K562 (cell line): ENCODE results near the gene DACT3. TPM values are rescaled to one million over a fixed set of nuclear protein-coding genes. Genes with fewer than 3 reads are reported as not detected.

Experiments
- CHD1 ChIP-seq: fragments of 200-600 bp; sonication (generic); IDR thresholded peaks from one replicate; pipeline ENCODE4 v1.6.1; 2012; ENCODE audit warnings: mild to moderate bottlenecking, moderate library complexity, low read length, inconsistent platforms
- CUX1 ChIP-seq: fragments of 200-800 bp; sonication (Bioruptor generic); IDR thresholded peaks from 2 replicates; pipeline ENCODE4 v1.6.1; 2016; ENCODE audit warnings: missing genetic modification characterization, missing compliant biosample characterization
- FOXA1 ChIP-seq: fragments of 450-650 bp; IDR thresholded peaks from 2 replicates; pipeline ENCODE4 v1.6.1; 2016; ENCODE audit warnings: mild to moderate bottlenecking, borderline replicate concordance
- KDM4B ChIP-seq, 2 experiments: fragments of 450-650 bp in 1 of 2; sonication (generic) in 1 of 2; IDR thresholded peaks; 2 replicates each; pipeline ENCODE4 v1.6.1; 2016 to 2017; ENCODE audit warnings: borderline replicate concordance in 2 of 2, antibody characterized with exemption in 1 of 2, low read depth in 1 of 2, mild to moderate bottlenecking in 1 of 2
- MTA3 ChIP-seq: fragments of 450-650 bp; formaldehyde crosslinking; IDR thresholded peaks from 2 replicates; pipeline ENCODE4 v1.6.1; 2017; ENCODE audit warnings: mild to moderate bottlenecking, borderline replicate concordance
- MTF1 ChIP-seq: fragments of 250-450 bp; sonication (Bioruptor Pico); IDR thresholded peaks from 2 replicates; pipeline ENCODE4 v1.9.0; 2021; ENCODE audit warnings: moderate library complexity, mild to moderate bottlenecking, inconsistent platforms, borderline replicate concordance
- NCOA4 ChIP-seq: fragments of 450-650 bp; IDR thresholded peaks from 2 replicates; pipeline ENCODE4 v1.6.1; 2018; ENCODE audit warnings: mild to moderate bottlenecking; ENCODE audit not compliant: partially characterized antibody
- RAD21 ChIP-seq, 2 experiments: fragments of 250-450 bp in 1 of 2; fragments of 450-650 bp in 1 of 2; sonication (Bioruptor Pico) in 1 of 2; formaldehyde crosslinking in 1 of 2; IDR thresholded peaks in 1 of 2; conservative IDR thresholded peaks in 1 of 2; 2 replicates each; pipeline versions ENCODE4 v1.4.0 to v1.8.0; 2020 to 2022; ENCODE audit warnings: mild to moderate bottlenecking in 2 of 2, moderate library complexity in 1 of 2
- SLC30A9 ChIP-seq: fragments of 250-450 bp; sonication (Bioruptor Pico); IDR thresholded peaks from 2 replicates; pipeline ENCODE4 v1.8.0; 2022; ENCODE audit warnings: mild to moderate bottlenecking, moderate library complexity
- TOE1 ChIP-seq, 2 experiments: fragments of 450-650 bp in 1 of 2; sonication (generic) in 1 of 2; formaldehyde crosslinking in 1 of 2; IDR thresholded peaks; 2 replicates each; pipeline versions ENCODE4 v1.7.1 to v1.8.0; 2016 to 2022; ENCODE audit warnings: borderline replicate concordance in 2 of 2, mild to moderate bottlenecking in 2 of 2, antibody characterized with exemption in 1 of 2, inconsistent platforms in 1 of 2, low read depth in 1 of 2, missing genetic modification reagents in 1 of 2, moderate library complexity in 1 of 2
- ZFX ChIP-seq: sonication (generic); formaldehyde crosslinking; IDR thresholded peaks from 2 replicates; pipeline ENCODE4 v1.8.0; 2022; ENCODE audit warnings: mild to moderate bottlenecking, missing genetic modification reagents, moderate library complexity
- polyA plus RNA-seq, 8 experiments: library from polyadenylated mRNA; depleted of rRNA in 4 of 8; stranded (reverse) in 5 of 8; unstranded in 3 of 8; fragments of >200 nt; fragmentation: Nextera tagmentation in 2 of 8; fragmentation: Illumina TruSeq in 1 of 8; extraction: Ambion mirVana in 2 of 8; extraction: Trizol in 1 of 8; gene quantifications; 2 replicates each; pipeline versions ENCODE4 v1.2.1 to v1.2.3, GENCODE V29; 2011 to 2014; ENCODE audit warnings: inconsistent platforms in 1 of 8, missing spikeins in 1 of 8
- total RNA-seq, 7 experiments: library from RNA; depleted of rRNA in 6 of 7; stranded (reverse); fragments of >200 nt in 6 of 7; fragmentation: Illumina TruSeq in 2 of 7; extraction: Trizol in 2 of 7; gene quantifications; 2 replicates each; pipeline versions ENCODE4 v1.2.1 to v1.2.3, GENCODE V29; 2011 to 2021; ENCODE audit warnings: low replicate concordance in 1 of 7
- TF ChIP-seq, protein P1 (sequence below): fragments of 450-650 bp; IDR thresholded peaks from 2 replicates; pipeline ENCODE4 v1.6.1; 2014; ENCODE audit warnings: low read depth, mild to moderate bottlenecking, moderate library complexity, borderline replicate concordance
- TF ChIP-seq, protein P2 (sequence below): sonication (generic); formaldehyde crosslinking; IDR thresholded peaks from 2 replicates; pipeline ENCODE4 v1.8.0; 2022; ENCODE audit warnings: mild to moderate bottlenecking, missing genetic modification reagents

DACT3 gene
- total and polyA plus RNA-seq, 9 of the 15 experiments (the other 6 are each of a cell fraction or from before 2014, with no cell fraction given), result 0.67 to 6.5 (median 3.5) TPM

DNA sequence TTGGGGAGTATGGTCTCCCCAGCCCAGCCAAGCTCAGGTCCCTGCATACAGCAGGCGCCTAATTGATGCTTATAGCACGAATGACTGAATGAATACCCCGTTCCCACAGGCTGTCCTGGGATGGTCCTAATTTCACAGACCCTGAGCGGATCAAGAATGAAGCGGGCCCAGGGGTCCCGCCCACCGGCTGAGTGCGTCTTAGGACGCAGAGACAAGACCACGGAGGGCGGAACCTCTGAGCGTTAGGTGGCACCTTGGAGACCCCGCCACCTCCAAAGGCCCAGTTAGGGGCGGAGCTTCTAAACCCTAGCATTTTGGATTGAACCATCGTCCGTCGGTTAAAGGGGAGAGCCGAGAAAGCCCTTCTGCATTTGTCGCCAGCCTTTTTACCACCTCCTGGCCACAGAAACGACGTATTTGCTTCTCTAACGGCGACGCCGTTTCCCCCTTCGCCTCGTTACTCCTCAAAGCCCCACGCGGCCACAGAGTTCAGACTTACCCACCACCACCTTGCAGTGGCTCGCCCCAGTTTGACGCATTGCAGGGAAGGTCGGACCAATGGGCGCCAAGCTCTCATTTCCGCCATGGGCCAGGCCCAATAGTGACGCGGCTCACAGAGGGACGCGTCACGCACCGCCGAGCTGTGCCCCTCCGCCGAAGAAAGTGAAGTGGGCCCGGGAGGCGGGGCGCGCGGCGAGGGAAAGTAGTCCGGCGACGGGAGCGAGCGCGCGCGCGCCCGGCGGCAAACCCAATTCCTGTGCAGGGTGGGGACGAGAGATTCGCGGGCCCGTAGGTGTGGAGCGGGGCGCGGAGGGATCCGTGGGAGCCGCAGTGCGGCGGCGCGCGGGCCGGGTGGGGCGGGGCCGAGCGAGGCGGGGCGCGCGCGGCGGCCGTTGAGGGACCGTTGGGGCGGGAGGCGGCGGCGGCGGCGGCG lies 60.3 kb downstream of the DACT3 start (continued):
- TF ChIP-seq FOXA1, result no peak
- peak in 1 of 2 experiments; percentile 43; a peak in 1 of 4 replicates for TF ChIP-seq KDM4B (IDR thresholded peaks at IDR 0.05; ENCODE audit: borderline replicate concordance in 2 of 2, low read depth in 1 of 2)
- TF ChIP-seq NCOA4, result no peak
- peak; percentile 76; the same call in 1 of the 2 replicates for TF ChIP-seq CUX1 (CRISPR knock-in tag)
- TF ChIP-seq SLC30A9 (CRISPR knock-in tag), result no peak
- no peak for TF ChIP-seq CHD1
- TF ChIP-seq RAD21 (CRISPR knock-in tag; conservative IDR thresholded peaks at IDR 0.05 in 1 of 2, IDR thresholded peaks at IDR 0.05 in 1 of 2), result no peak
- TF ChIP-seq, protein P1, sequence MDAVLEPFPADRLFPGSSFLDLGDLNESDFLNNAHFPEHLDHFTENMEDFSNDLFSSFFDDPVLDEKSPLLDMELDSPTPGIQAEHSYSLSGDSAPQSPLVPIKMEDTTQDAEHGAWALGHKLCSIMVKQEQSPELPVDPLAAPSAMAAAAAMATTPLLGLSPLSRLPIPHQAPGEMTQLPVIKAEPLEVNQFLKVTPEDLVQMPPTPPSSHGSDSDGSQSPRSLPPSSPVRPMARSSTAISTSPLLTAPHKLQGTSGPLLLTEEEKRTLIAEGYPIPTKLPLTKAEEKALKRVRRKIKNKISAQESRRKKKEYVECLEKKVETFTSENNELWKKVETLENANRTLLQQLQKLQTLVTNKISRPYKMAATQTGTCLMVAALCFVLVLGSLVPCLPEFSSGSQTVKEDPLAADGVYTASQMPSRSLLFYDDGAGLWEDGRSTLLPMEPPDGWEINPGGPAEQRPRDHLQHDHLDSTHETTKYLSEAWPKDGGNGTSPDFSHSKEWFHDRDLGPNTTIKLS, result no peak; the same call in none of the 2 replicates
- TF ChIP-seq, protein P2, sequence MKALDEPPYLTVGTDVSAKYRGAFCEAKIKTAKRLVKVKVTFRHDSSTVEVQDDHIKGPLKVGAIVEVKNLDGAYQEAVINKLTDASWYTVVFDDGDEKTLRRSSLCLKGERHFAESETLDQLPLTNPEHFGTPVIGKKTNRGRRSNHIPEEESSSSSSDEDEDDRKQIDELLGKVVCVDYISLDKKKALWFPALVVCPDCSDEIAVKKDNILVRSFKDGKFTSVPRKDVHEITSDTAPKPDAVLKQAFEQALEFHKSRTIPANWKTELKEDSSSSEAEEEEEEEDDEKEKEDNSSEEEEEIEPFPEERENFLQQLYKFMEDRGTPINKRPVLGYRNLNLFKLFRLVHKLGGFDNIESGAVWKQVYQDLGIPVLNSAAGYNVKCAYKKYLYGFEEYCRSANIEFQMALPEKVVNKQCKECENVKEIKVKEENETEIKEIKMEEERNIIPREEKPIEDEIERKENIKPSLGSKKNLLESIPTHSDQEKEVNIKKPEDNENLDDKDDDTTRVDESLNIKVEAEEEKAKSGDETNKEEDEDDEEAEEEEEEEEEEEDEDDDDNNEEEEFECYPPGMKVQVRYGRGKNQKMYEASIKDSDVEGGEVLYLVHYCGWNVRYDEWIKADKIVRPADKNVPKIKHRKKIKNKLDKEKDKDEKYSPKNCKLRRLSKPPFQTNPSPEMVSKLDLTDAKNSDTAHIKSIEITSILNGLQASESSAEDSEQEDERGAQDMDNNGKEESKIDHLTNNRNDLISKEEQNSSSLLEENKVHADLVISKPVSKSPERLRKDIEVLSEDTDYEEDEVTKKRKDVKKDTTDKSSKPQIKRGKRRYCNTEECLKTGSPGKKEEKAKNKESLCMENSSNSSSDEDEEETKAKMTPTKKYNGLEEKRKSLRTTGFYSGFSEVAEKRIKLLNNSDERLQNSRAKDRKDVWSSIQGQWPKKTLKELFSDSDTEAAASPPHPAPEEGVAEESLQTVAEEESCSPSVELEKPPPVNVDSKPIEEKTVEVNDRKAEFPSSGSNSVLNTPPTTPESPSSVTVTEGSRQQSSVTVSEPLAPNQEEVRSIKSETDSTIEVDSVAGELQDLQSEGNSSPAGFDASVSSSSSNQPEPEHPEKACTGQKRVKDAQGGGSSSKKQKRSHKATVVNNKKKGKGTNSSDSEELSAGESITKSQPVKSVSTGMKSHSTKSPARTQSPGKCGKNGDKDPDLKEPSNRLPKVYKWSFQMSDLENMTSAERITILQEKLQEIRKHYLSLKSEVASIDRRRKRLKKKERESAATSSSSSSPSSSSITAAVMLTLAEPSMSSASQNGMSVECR (CRISPR knock-in tag), result peak; percentile 60; the same call in 1 of the 2 replicates
- TF ChIP-seq ZFX, result peak; percentile 78
- peak; percentile 94 for TF ChIP-seq TOE1 (IDR thresholded peaks at IDR 0.05; ENCODE audit: borderline replicate concordance)
- no peak for TF ChIP-seq TOE1 (CRISPR knock-in tag; IDR thresholded peaks at IDR 0.05; ENCODE audit: borderline replicate concordance, low read depth)
- 0 out of 2 replicates have a peak, but pooled peaks have one; percentile 36 for TF ChIP-seq MTF1 (CRISPR knock-in tag)
- TF ChIP-seq MTA3, result peak; percentile 94
